Body of pancreas (tissue), 4 donors: ENCODE results near the gene CAMKK2. TPM values are rescaled to one million over a fixed set of nuclear protein-coding genes. Genes with fewer than 3 reads are reported as not detected.
A peak's percentile ranks its signal among the peaks of the same experiment; 100 is the strongest.

Experiments
- ATAC-seq: fragments of 150-250 bp; one replicate; pipeline ENCODE4 v1.9.1; 2016
- DNase-seq, 4 donors: peaks; one replicate each; pipeline ENCODE4 v3.0.0-alpha.2; 2019
- H3K27ac ChIP-seq, 4 donors: fragments of 200-600 bp; sonication (generic); 1 replicate in 3 of 4; 2 replicates in 1 of 4; pipeline versions ENCODE4 v1.5.1 to v1.6.1; 2016 to 2019; ENCODE audit warnings: mild to moderate bottlenecking in 1 of 4, mixed read lengths in 1 of 4, moderate library complexity in 1 of 4
- H3K27me3 ChIP-seq, 2 donors: fragments of 200-600 bp; sonication (generic); one replicate each; pipeline ENCODE4 v1.6.0; 2016; ENCODE audit warnings: mild to moderate bottlenecking in 1 of 2
- H3K36me3 ChIP-seq, 2 donors: fragments of 200-600 bp; sonication (generic); replicated peaks in 1 of 2; 2 replicates each; pipeline ENCODE4 v1.5.1; 2016; ENCODE audit warnings: low read depth in 2 of 2; ENCODE audit not compliant: insufficient read depth in 1 of 2
- H3K4me1 ChIP-seq: fragments of 200-600 bp; sonication (generic); one replicate; pipeline ENCODE4 v1.6.0; 2016
- H3K4me3 ChIP-seq, 2 donors: fragments of 200-600 bp; sonication (generic); 1 replicate in 1 of 2; 2 replicates in 1 of 2; pipeline ENCODE4 v1.5.1; 2016 to 2019
- H3K9me3 ChIP-seq, 3 donors: fragments of 200-600 bp; sonication (generic); 1 replicate in 2 of 3; 2 replicates in 1 of 3; pipeline ENCODE4 v1.5.1; 2016
- CTCF ChIP-seq, 7 experiments: fragments of 450-650 bp in 4 of 7; fragments of 200-600 bp in 3 of 7; sonication (generic) in 3 of 7; IDR thresholded peaks; one replicate each; pipeline ENCODE4 v1.5.1; 2016 to 2019; ENCODE audit warnings: antibody characterized with exemption in 7 of 7
- POLR2A ChIP-seq, 3 donors: fragments of 450-650 bp; IDR thresholded peaks; one replicate each; pipeline ENCODE4 v1.6.1; 2016; ENCODE audit warnings: antibody characterized with exemption in 3 of 3, mild to moderate bottlenecking in 2 of 3
- WGBS, 2 donors: methylation state at CpG; one replicate each; pipeline ENCODE4 v1.1.5; 2017; 5-methylcytosine and 5-hydroxymethylcytosine counted together
- intact Hi-C: fragments of 100-400 bp; cut with DNase I; formaldehyde crosslinking; loops from one replicate; pipeline ENCODE4 v1.15.1; 2023
- total RNA-seq, 2 donors: library from RNA; depleted of rRNA; stranded (reverse); fragments of >200 nt; gene quantifications; one replicate each; pipeline ENCODE4 v1.1.0, GENCODE V29; 2016

The CAMKK2 gene
- total RNA-seq, 2 donors from 2014 or later, result 17.4 to 70.5 TPM

GRCh38 chr12:121240484-121241101 is 55.9 kb downstream of the CAMKK2 start:
- no peaks in the 10 kb centered on the region for H3K9me3 ChIP-seq
- DNase-seq (peak in 3 of 4 donors; percentile 31 to 60 (median 47)), ATAC-seq (no peak)
- no peak overlapping the region for H3K27ac ChIP-seq
- 72 to 94% methylated on average over 34 to 38 of the region's 38 CpGs for WGBS, 2 donors
- TF ChIP-seq CTCF (IDR thresholded peaks at IDR 0.05) (no peak), POLR2A (IDR thresholded peaks at IDR 0.05) (no peak)
- intact Hi-C loops, result no loop called here
- H3K36me3 ChIP-seq, result peaks cover 0 to 1% of the 10 kb centered on the region in 2 donors
- no peaks in the 10 kb centered on the region for H3K27me3 ChIP-seq
- H3K4me1 ChIP-seq, result peaks cover 27% of the 10 kb centered on the region
- no peak overlapping the region for H3K4me3 ChIP-seq

GRCh38 chr12:121240062-121240420 is 56.5 kb downstream of the CAMKK2 start:
- intact Hi-C loops, result no loop called here
- Histone ChIP-seq H3K36me3 (peaks cover 0 to 1% of the 10 kb centered on the region in 2 donors), H3K27me3 (no peaks in the 10 kb centered on the region), H3K27ac (no peak overlapping the region), H3K4me3 (no peak overlapping the region), H3K9me3 (no peaks in the 10 kb centered on the region), H3K4me1 (peaks cover 27% of the 10 kb centered on the region)
- WGBS, 2 donors, result 78 to 83% methylated on average over 7 of the region's 7 CpGs
- no peak for DNase-seq
- ATAC-seq, result no peak
- TF ChIP-seq POLR2A (IDR thresholded peaks at IDR 0.05) (no peak), CTCF (IDR thresholded peaks at IDR 0.05) (no peak)

GRCh38 chr12:121239351-121240061 is 57.0 kb downstream of the CAMKK2 start:
- intact Hi-C loops, result no loop called here
- WGBS, 2 donors, result 59 to 78% methylated on average over 6 of the region's 6 CpGs
- peaks cover 27% of the 10 kb centered on the region for H3K4me1 ChIP-seq
- ATAC-seq (no peak), DNase-seq (no peak)
- H3K27ac ChIP-seq, result peak overlapping the region in 3 of 4 donors; percentile 58
- H3K36me3 ChIP-seq, result peaks cover 0 to 1% of the 10 kb centered on the region in 2 donors
- no peaks in the 10 kb centered on the region for H3K27me3 ChIP-seq
- H3K9me3 ChIP-seq, result no peaks in the 10 kb centered on the region
- no peak overlapping the region for H3K4me3 ChIP-seq
- TF ChIP-seq POLR2A (IDR thresholded peaks at IDR 0.05) (no peak), CTCF (IDR thresholded peaks at IDR 0.05) (no peak)

GRCh38 chr12:121238604-121239350 is 57.7 kb downstream of the CAMKK2 start:
- intact Hi-C loops, result no loop called here
- Histone ChIP-seq H3K4me1 (peaks cover 27% of the 10 kb centered on the region), H3K36me3 (peaks cover 0 to 4% of the 10 kb centered on the region in 2 donors), H3K27ac (peak overlapping the region; percentile 58 to 65 (median 58)), H3K9me3 (no peaks in the 10 kb centered on the region), H3K4me3 (no peak overlapping the region), H3K27me3 (no peaks in the 10 kb centered on the region)
- DNase-seq (peak; percentile 38 to 75 (median 53)), ATAC-seq (no peak)
- TF ChIP-seq POLR2A (IDR thresholded peaks at IDR 0.05) (no peak), CTCF (IDR thresholded peaks at IDR 0.05) (no peak)
- WGBS, 2 donors, result 46 to 57% methylated on average over 7 of the region's 7 CpGs
